Activated B cell treated with CpG ODN at 0.5 μM for 24 hours (primary cell): ENCODE results near the gene PUM2. TPM values are rescaled to one million over a fixed set of nuclear protein-coding genes. Genes with fewer than 3 reads are reported as not detected.

Source experiments
- ATAC-seq: fragments of 200-7000 bp; cut with Tn5 transposase; one replicate; pipeline ENCODE4 v1.10.0; 2021; ENCODE audit warnings: low read depth, mild to moderate bottlenecking, moderate library complexity
- CTCF ChIA-PET: fragments of 350-600 bp; sonication (Branson Sonifier 250); formaldehyde crosslinking; loops from one replicate; lab custom pipeline; 2021; ENCODE audit warnings: antibody characterized with exemption; lab: Charles Lee
- POLR2A ChIA-PET: fragments of 350-600 bp; sonication (Branson Sonifier 250); formaldehyde crosslinking; loops from one replicate; lab custom pipeline; 2021; ENCODE audit warnings: antibody characterized with exemption; lab: Charles Lee
- DNase-seq: peaks from one replicate; pipeline ENCODE4 v3.0.0; 2022
- H3K27ac Mint-ChIP-seq: one replicate; pipeline ENCODE4 v1.8.0; 2020; ENCODE audit warnings: mixed read lengths
- H3K27me3 Mint-ChIP-seq: one replicate; pipeline ENCODE4 v1.8.0; 2021; ENCODE audit warnings: mixed read lengths
- H3K36me3 Mint-ChIP-seq: one replicate; pipeline ENCODE4 v1.8.0; 2021; ENCODE audit warnings: low read depth, mixed read lengths
- H3K4me1 Mint-ChIP-seq: one replicate; pipeline ENCODE4 v1.8.0; 2021; ENCODE audit warnings: mixed read lengths
- H3K4me3 Mint-ChIP-seq: one replicate; pipeline ENCODE4 v1.8.0; 2020; ENCODE audit warnings: mild to moderate bottlenecking, mixed read lengths
- H3K9me3 Mint-ChIP-seq: one replicate; pipeline ENCODE4 v1.8.0; 2020; ENCODE audit warnings: mixed read lengths
- CTCF ChIP-seq: fragments of 200-600 bp; IDR thresholded peaks from one replicate; pipeline ENCODE4 v1.8.0; 2022; ENCODE audit warnings: antibody characterized with exemption, mild to moderate bottlenecking
- intact Hi-C: fragments of 100-400 bp; cut with micrococcal nuclease; formaldehyde crosslinking; loops from one replicate; pipeline ENCODE4 v1.15.1; 2024
- total RNA-seq: library from RNA; stranded (reverse); gene quantifications from 2 replicates; pipeline ENCODE4 v1.2.3, GENCODE V29; 2022

PUM2 gene
- total RNA-seq, 1 donor from 2014 or later = 110 TPM

- no peaks in the 10 kb centered on the region for H3K9me3 Mint-ChIP-seq
- H3K4me1 Mint-ChIP-seq = peaks cover 12% of the 10 kb centered on the region
- no peak overlapping the region for H3K4me3 Mint-ChIP-seq
- H3K27ac Mint-ChIP-seq = no peak overlapping the region
- ChIA-PET CTCF (no interaction called here), POLR2A (no interaction called here)
- DNase-seq = no peak
- TF ChIP-seq CTCF = no peak
- ATAC-seq = no peak
- no peaks in the 10 kb centered on the region for H3K36me3 Mint-ChIP-seq
- intact Hi-C loops = loop anchor here (10.0 kb wide), 2 partner anchors 236 to 434 kb away; partner anchors contain the start of gene HS1BP3
- H3K27me3 Mint-ChIP-seq = peaks cover 36% of the 10 kb centered on the region
These were observed 129.7 kb downstream of the PUM2 start for GRCh38 chr2:20220806-20221554.

- CTCF ChIA-PET = no interaction called here
- peaks cover 30% of the 10 kb centered on the region for H3K27me3 Mint-ChIP-seq
- no peaks in the 10 kb centered on the region for H3K36me3 Mint-ChIP-seq
- H3K27ac Mint-ChIP-seq = no peak overlapping the region
- TF ChIP-seq CTCF = no peak
- no peak for ATAC-seq
- no peak overlapping the region for H3K4me3 Mint-ChIP-seq
- peaks cover 4% of the 10 kb centered on the region for H3K4me1 Mint-ChIP-seq
- intact Hi-C loops = loop anchor here (10.0 kb wide), 2 partner anchors 235 to 435 kb away; partner anchors contain the start of gene HS1BP3
- no peak for DNase-seq
- POLR2A ChIA-PET = no interaction called here
- H3K9me3 Mint-ChIP-seq = no peaks in the 10 kb centered on the region
These were observed 130.8 kb downstream of the PUM2 start for GRCh38 chr2:20219763-20220380.

- intact Hi-C loops = no loop called here
- ATAC-seq (no peak), DNase-seq (no peak)
- Mint-ChIP-seq H3K4me1 (peaks cover 4% of the 10 kb centered on the region), H3K4me3 (no peak overlapping the region), H3K27ac (no peak overlapping the region), H3K9me3 (no peaks in the 10 kb centered on the region), H3K27me3 (peaks cover 32% of the 10 kb centered on the region), H3K36me3 (no peaks in the 10 kb centered on the region)
- ChIA-PET CTCF (no interaction called here), POLR2A (no interaction called here)
- no peak for TF ChIP-seq CTCF
These were observed 132.0 kb downstream of the PUM2 start for GRCh38 chr2:20218331-20219320.

- DNase-seq (no peak), ATAC-seq (no peak)
- Mint-ChIP-seq H3K27ac (no peak overlapping the region), H3K4me3 (no peak overlapping the region), H3K9me3 (no peaks in the 10 kb centered on the region), H3K36me3 (no peaks in the 10 kb centered on the region), H3K27me3 (peaks cover 24% of the 10 kb centered on the region), H3K4me1 (no peaks in the 10 kb centered on the region)
- intact Hi-C loops = no loop called here
- TF ChIP-seq CTCF = no peak
- ChIA-PET POLR2A (no interaction called here), CTCF (no interaction called here)
These were observed 133.3 kb downstream of the PUM2 start for GRCh38 chr2:20217041-20217970.
